HT-29 (cell line): ENCODE results near the gene ARPC5L. TPM values are rescaled to one million over a fixed set of nuclear protein-coding genes. Genes with fewer than 3 reads are reported as not detected.
"Not testable (repeated sequence)": the region's sequence is repeated elsewhere in the genome, so short reads cannot be mapped to it uniquely, and the experiment has no call there.

ENCODE experiments used
- DNase-seq: peaks from one replicate; pipeline ENCODE4 v3.0.0-alpha.2; 2015; ENCODE audit warnings: low spot score
- small RNA-seq: library from RNA; depleted of rRNA; stranded (forward); fragments of <200 nt; gene quantifications from one replicate; pipeline ENCODE3, GENCODE V24; 2014
- total RNA-seq: library from RNA; depleted of rRNA; stranded (reverse); fragments of >200 nt; shearing (Covaris generic); gene quantifications from 2 replicates; pipeline ENCODE4 v1.2.3, GENCODE V29; 2014; rRNA removed

ARPC5L gene
- total RNA-seq, 1 experiment from 2014 or later: 76.1 TPM

DNA sequence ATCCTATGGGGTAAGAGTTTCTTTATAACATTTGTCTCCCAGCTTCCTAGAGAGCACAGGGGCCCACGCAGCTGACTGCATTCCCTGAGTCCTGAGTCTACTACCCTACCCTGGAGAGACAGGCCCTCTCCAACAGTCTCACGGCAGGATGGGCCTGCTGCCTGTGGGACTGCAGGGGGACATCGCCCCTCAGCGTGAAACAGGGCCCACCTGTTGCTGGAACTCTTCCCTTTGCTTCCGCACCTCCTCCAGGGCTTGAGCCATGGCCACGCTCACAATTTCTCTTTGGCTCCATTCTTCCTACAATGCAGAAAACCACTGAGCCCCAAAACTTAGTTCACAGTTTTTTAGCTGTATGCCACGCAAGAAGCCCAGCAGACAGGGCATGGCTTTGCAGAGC is 28.2 kb downstream of the ARPC5L start:
- DNase-seq: no peak

GRCh38 chr9:124894035-124894740 is 32.3 kb downstream of the ARPC5L start:
- DNase-seq: no peak

GRCh38 chr9:124894741-124895170 is 32.8 kb downstream of the ARPC5L start:
- DNase-seq: peak; percentile 47

DNA sequence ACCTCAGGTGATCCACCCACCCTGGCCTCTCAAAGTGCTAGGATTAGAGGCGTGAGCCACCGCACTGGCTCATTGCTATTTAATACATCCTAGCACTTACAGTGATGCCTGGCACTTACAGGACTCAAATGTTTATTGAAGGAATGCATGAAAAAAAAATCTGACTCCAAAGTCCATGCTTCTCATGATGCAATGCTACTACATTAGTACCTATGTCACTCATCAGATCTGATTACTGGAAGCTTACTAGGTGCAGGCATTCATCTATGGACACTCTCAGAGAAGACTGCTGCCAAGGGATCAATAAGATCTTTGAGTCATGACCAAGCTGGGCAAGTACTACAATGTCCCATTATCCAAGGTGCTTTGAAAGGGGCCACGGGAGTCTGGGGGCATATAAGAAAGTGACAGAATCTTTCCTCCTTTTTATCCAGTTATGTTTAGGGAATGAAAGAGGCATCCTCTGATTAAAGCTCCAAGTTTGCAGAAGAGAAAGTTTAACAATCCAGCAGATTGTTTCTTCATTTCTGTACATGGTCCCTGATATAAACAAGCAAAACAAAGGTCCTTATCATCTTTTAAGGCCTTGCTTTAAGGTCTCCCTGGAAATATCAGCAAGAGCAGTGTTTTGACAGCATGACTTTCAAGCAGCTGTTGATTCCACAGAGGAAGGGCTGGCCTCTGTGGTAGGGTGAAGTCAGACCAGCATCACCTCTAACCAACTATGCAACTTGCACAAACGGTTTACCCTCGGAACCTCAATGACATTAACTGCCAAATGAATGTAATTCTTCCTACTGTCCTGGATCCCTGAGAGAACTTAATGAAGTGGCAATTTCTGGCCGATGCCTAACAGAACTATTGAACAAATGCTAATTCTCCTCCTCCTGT is 35.9 kb downstream of the ARPC5L start:
- DNase-seq: no peak

DNA sequence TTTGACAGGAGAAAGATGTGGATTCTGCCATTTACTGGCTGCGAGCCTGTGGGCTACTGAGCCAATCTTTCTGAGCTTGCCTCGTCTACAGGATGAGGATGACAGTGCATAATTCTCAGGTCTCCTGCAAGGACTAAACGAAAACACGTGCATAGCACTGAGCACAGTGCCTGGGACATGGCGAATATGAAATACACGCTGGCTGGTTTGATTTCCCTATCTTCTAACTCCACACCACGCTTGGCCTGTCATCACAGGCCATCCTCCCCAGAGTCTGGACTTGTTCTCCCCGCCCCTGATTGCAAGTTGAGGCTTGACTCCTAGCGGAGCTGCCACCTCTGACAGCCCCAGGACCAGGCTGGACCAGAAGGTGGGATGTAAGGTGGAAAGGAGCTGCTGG is 37.9 kb downstream of the ARPC5L start:
- DNase-seq: no peak

GRCh38 chr9:124906966-124907365 is 45.0 kb downstream of the ARPC5L start:
- no peak for DNase-seq

GRCh38 chr9:124908098-124908497 is 46.2 kb downstream of the ARPC5L start:
- DNase-seq: no peak

DNA sequence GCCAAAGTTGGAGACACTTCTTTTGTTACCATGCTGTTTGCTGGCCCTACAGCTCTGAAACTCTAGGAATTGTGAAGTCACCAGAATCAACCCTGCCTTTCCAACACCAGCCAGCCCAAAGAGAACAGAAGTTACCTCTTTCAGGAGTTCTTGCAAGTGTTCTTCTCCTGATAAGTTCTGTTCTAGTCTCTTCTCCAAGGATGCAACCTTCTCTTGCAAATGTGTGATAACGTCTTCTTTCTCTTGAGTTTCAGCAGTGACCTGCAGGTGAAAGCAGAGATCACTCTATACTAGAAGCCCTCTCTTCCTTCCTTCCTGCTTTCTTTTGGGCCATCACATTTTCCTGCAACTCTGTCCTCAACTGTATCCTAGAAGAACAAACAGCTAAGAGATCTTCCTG is 49.8 kb downstream of the ARPC5L start:
- DNase-seq: no peak

DNA sequence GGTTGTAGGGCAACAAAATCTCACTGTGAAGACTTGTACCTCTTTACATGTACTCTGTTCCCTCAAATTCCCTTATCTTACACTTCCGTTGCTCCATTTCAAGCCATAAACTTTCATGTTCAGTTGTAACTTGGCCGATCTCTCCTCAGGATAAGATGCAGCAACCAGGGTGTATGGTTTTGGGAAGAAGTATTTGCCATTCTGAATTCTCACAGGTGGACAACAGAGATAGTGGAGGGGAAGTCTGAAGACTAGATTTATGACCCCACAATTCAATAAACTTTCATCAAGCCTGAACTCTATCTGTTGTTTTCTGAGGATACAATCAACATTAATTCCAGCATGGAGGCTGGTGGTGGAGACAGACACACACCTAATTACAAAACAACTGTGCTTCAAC is 51.4 kb downstream of the ARPC5L start:
- no peak for DNase-seq

- DNase-seq: no peak
These were observed 52.9 kb downstream of the ARPC5L start for GRCh38 chr9:124914753-124915405.

GRCh38 chr9:124920394-124920793 is 58.5 kb downstream of the ARPC5L start:
- not testable (repeated sequence) for DNase-seq

Small RNA genes within 50 kb of the gene (small RNA-seq; reads per million reads assigned to genes)
- not detected for gene RNU4-82P

Other genes with a start within 250 kb of the ARPC5L start
- gene NR6A1, start 90.8 kb upstream of the ARPC5L start, total RNA-seq: 3.4 and 4.7 TPM in 2 replicates
- gene OLFML2A, start 85.0 kb upstream of the ARPC5L start, total RNA-seq: 0.21 TPM in 1 of 2 replicates, not detected in the other
- gene WDR38, start 8.7 kb upstream of the ARPC5L start, total RNA-seq: not detected in 2 replicates
- 3,028 and 3,073 TPM in 2 replicates for gene RPL35, start 173 bp upstream of the ARPC5L start, total RNA-seq
- gene GOLGA1, start 79.0 kb downstream of the ARPC5L start, total RNA-seq: 5.0 and 5.4 TPM in 2 replicates